Thoracic aorta (tissue), 2 donors: ENCODE measurements around the gene CHCHD1. TPM values are rescaled to one million over a fixed set of nuclear protein-coding genes. Genes with fewer than 3 reads are reported as not detected.

Experiments
- ATAC-seq: fragments of 150-250 bp; one replicate; pipeline ENCODE4 v1.8.0; 2017; ENCODE audit warnings: low read depth; ENCODE audit not compliant: insufficient number of reproducible peaks, low FRiP score
- DNase-seq: peaks from one replicate; pipeline ENCODE4 v3.0.0-alpha.2; 2020; ENCODE audit warnings: low spot score
- H3K27ac ChIP-seq, 2 donors: fragments of 200-600 bp; sonication (generic); 1 replicate in 1 of 2; 2 replicates in 1 of 2; pipeline ENCODE4 v1.5.1; 2016; ENCODE audit warnings: mild to moderate bottlenecking in 2 of 2, moderate library complexity in 2 of 2
- H3K27me3 ChIP-seq: fragments of 200-600 bp; sonication (generic); replicated peaks from 2 replicates; pipeline ENCODE4 v1.6.0; 2016; ENCODE audit warnings: mild to moderate bottlenecking; ENCODE audit not compliant: insufficient read depth
- H3K36me3 ChIP-seq: fragments of 200-600 bp; sonication (generic); one replicate; pipeline ENCODE4 v1.5.1; 2016
- H3K4me1 ChIP-seq, 2 donors: fragments of 200-600 bp; sonication (generic); 1 replicate in 1 of 2; 2 replicates in 1 of 2; pipeline versions ENCODE4 v1.5.1 to v1.6.0; 2016; ENCODE audit warnings: low read depth in 2 of 2, mild to moderate bottlenecking in 1 of 2; ENCODE audit not compliant: control insufficient read depth in 1 of 2
- H3K4me3 ChIP-seq: fragments of 200-600 bp; sonication (generic); 2 replicates; pipeline ENCODE4 v1.5.1; 2016; ENCODE audit warnings: mild to moderate bottlenecking
- H3K9me3 ChIP-seq: fragments of 200-600 bp; sonication (generic); 2 replicates; pipeline ENCODE4 v1.5.1; 2016
- CTCF ChIP-seq: fragments of 200-600 bp; sonication (generic); IDR thresholded peaks from one replicate; pipeline ENCODE4 v1.5.1; 2019; ENCODE audit warnings: antibody characterized with exemption
- total RNA-seq, 2 donors: library from RNA; depleted of rRNA; stranded (reverse); fragments of >200 nt; gene quantifications; one replicate each; pipeline versions ENCODE4 v1.1.0 to v1.2.3, GENCODE V29; 2016

The CHCHD1 gene
- total RNA-seq, result 10 to 100 TPM; 20.7 to 22.6 TPM

GRCh38 chr10:73781879-73782748 lies at the start of gene CHCHD1:
CHCHD1 (plus strand) TSS chr10:73782048; CDS start chr10:73782076, 28 bp downstream.
- peak; percentile 14 for TF ChIP-seq CTCF
- H3K27ac ChIP-seq, result peak within 1 kb of the TSS; percentile 93 to 98
- DNase-seq, result peak; percentile 67
- H3K27me3 ChIP-seq, result no peaks in the 10 kb centered on the region
- no peak for ATAC-seq
- peak within 1 kb of the TSS; percentile 99 for H3K4me3 ChIP-seq
- peaks cover 18% of the 10 kb centered on the region for H3K36me3 ChIP-seq
- H3K4me1 ChIP-seq, result peaks cover 24 to 48% of the 10 kb centered on the region in 2 donors
- H3K9me3 ChIP-seq, result no peaks in the 10 kb centered on the region

- Histone ChIP-seq H3K36me3 (peaks cover 9% of the 10 kb centered on the region), H3K4me1 (peaks cover 13 to 35% of the 10 kb centered on the region in 2 donors), H3K4me3 (no peak overlapping the region), H3K9me3 (no peaks in the 10 kb centered on the region), H3K27ac (no peak overlapping the region), H3K27me3 (no peaks in the 10 kb centered on the region)
- no peak for ATAC-seq
- TF ChIP-seq CTCF, result no peak
- no peak for DNase-seq
Measured at GRCh38 chr10:73732426-73732825, 49.4 kb upstream of the CHCHD1 start.

- no peak for ATAC-seq
- Histone ChIP-seq H3K27me3 (no peaks in the 10 kb centered on the region), H3K9me3 (no peaks in the 10 kb centered on the region), H3K27ac (no peak overlapping the region), H3K36me3 (peaks cover 14% of the 10 kb centered on the region), H3K4me1 (peaks cover 13 to 35% of the 10 kb centered on the region in 2 donors), H3K4me3 (no peak overlapping the region)
- no peak for DNase-seq
- no peak for TF ChIP-seq CTCF
Measured at GRCh38 chr10:73732931-73733623, 48.8 kb upstream of the CHCHD1 start.

GRCh38 chr10:73734028-73734720 lies 47.7 kb upstream of the CHCHD1 start:
- DNase-seq (no peak), ATAC-seq (no peak)
- H3K9me3 ChIP-seq, result no peaks in the 10 kb centered on the region
- H3K4me3 ChIP-seq, result no peak overlapping the region
- peaks cover 14% of the 10 kb centered on the region for H3K36me3 ChIP-seq
- no peak overlapping the region for H3K27ac ChIP-seq
- no peak for TF ChIP-seq CTCF
- peaks cover 7 to 35% of the 10 kb centered on the region in 2 donors for H3K4me1 ChIP-seq
- H3K27me3 ChIP-seq, result no peaks in the 10 kb centered on the region
